Activated CD8-positive, alpha-beta memory T cell treated with anti-CD3 and anti-CD28 coated beads, Interleukin-2, amount 50 U/mL, for 24 hours (primary cell): Measurements from ENCODE around the gene CCSER1.

Source experiments
- DNase-seq: peaks from one replicate; pipeline ENCODE4 v3.0.0-alpha.2; 2020; ENCODE audit errors: extremely low read depth

Gene CCSER1

DNA sequence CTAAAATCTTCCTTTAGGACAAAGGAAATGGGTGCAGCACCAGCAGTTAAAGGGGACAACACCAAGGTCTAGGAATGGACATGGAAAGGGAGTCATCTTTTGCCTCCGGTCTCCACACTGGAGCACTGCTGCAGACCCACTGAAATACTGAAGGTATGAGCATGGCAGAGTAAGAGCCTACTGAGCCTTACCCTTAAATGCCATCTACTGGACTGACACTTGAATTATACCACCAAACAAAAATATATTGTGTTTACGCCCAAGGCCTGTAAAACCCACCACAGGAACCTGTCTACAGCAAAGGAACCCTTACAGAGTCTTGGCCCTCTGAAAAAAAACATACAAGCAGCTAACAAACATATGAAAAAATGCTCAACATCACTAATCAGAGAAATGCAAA is 443.4 kb downstream of the CCSER1 start:
- DNase-seq: no peak

- no peak for DNase-seq
Observed at GRCh38 chr4:90572996-90573395, 445.8 kb downstream of the CCSER1 start.

DNA sequence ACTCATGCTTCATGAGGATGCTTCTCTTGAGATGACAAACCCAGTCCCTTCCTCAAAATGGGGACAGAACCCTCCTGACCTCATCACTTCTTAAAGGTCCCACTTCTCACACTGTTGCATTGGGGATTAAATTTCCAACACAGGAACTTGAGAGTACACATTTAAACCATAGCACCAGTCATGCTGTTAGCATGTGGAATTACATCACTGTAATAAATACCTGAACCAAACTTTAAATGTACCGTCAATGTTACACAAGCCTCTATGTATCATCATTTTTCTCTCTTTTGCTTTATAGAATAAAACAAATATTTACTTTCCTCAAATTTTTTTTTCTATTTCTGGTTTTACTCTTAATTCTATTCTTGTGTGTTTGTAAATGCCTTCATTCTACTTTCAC is 448.2 kb downstream of the CCSER1 start:
- DNase-seq: no peak

DNA sequence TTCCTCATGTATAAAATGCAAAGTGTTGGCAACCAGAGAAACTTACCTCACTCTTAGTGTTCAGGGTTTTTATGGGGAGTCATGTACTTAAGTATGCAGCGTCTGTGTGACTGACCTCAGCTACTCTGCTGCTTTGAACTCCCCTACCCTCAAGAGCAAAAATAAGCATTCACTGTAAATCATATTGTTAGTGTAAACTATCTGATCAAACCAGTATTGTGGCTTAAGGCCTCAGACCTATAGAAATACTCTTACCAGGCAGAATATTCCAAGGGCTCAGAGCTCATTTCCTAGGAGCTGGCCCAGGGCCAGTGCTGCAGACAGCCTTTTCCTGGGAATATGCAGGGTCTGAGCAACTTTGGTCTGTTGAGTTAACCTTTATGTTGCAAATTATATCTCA is 453.1 kb downstream of the CCSER1 start:
- DNase-seq: no peak

DNA sequence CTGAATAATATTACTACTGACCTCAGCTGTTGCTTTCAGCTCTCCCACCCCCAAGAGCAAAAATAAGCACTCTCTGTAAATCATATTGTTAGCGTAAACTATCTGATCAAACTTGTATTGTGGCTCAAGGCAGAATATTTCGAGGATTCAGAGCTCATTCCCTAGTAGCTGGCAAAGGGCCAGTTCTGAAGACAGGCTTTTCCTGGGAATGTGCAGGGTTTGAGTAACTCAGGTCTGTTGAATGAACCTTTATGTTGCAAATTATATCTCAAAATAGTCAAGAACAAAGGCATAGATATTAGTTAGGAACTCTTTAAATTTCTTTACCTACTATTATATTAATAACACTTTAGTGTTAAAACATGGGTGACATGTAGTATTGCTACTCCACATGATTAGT is 454.9 kb downstream of the CCSER1 start:
- no peak for DNase-seq

DNA sequence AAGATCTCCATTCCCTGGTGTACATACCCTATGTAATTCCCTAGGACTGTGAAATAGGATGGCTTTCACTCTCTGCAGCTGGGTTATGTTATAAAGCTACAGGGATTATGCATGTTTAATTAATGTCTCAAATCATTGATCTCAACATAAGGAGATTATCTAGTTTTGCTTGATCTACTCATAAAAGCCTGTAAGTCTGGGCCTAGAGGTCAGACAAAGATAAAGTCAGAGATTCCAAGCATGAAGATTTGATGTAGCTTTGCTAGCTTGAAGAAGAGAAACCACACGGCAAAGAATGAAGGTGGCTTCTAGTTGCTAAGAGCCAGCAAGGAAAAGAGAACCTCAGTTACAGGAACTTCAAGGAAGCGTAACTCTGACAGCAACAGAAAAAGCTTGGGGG is 456.9 kb downstream of the CCSER1 start:
- DNase-seq: no peak

GRCh38 chr4:90585961-90586360 is 458.8 kb downstream of the CCSER1 start:
- DNase-seq: no peak

DNA sequence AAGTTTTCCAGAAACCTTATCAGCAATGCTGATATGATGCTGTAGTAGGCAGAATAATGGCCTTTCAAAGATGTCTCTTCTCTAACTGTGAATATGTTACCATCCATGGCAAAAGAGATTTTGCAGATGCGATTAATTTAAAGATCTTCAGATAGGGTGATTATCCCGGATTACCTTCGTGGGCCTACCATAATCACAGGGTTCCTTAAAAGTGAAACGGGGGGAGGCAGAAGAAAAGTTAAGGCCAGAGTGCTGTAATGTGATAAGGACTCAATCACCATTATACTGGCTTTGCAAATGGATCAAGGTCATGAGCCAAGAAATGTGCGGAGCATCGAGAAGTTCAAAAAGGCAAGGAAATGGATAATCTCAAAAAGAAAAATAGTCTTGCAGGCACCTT is 459.6 kb downstream of the CCSER1 start:
- DNase-seq: no peak

GRCh38 chr4:90597927-90598326 is 470.7 kb downstream of the CCSER1 start:
- no peak for DNase-seq

DNA sequence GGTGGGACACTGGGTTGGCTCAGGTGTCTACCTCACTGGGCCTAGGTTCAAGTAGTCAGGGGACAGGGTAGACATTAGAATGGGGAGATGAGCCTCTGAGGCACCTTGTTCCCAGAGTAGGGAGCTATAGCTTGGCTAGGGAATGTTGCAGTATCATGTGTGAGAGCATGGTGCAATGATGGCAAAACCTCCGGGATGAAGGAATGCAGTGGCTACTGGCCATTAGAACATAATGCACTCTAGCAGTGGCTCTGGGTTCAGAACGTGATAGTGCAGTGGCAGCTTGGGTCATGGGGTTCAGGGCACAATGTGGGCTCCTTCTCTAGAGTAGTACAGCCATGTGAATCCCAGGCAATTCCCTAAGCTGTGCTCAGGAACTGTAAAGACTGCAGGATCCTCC is 471.5 kb downstream of the CCSER1 start:
- no peak for DNase-seq

GRCh38 chr4:90602726-90603125 is 475.5 kb downstream of the CCSER1 start:
- DNase-seq: no peak

GRCh38 chr4:90603540-90603939 is 476.3 kb downstream of the CCSER1 start:
- no peak for DNase-seq

DNA sequence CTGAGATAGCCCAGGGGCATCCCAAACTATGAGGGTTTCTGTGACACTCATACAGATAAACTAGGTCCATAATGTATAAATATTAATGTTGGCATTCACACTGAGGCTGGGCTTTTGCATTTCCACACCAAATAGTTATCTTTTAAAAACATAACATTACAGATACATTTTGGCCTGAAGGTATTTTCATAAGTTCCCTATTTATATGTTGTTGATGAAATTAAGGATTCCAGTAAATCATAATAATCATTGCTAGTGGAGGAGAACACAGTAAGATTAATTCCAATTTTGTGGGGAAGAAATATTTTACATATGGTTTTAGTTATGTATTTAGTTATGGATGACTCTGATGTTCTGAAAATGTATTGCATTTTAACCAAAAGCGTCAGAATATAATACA is 479.6 kb downstream of the CCSER1 start:
- no peak for DNase-seq

GRCh38 chr4:90614371-90614770 is 487.2 kb downstream of the CCSER1 start:
- no peak for DNase-seq

- DNase-seq: no peak
Observed at GRCh38 chr4:90621080-90621479, 493.9 kb downstream of the CCSER1 start.

DNA sequence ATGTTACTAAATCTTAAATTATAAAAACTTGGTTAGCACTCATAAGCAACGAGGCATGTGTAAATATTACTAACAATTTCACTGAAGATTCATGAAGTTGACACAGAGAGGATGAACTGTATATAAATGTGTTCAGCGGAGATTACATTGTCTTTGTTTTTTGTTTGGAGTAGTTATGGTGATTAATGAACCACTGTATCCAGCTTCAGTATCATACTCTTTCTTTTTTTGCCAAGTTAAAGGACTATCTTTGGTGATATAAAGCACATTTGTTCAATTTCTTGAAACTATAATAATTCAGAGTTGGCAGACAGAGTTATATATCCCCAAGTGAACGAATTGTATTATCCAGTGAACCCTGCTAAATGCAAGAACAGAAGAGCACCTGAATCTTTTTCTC is 497.6 kb downstream of the CCSER1 start:
- DNase-seq: no peak

DNA sequence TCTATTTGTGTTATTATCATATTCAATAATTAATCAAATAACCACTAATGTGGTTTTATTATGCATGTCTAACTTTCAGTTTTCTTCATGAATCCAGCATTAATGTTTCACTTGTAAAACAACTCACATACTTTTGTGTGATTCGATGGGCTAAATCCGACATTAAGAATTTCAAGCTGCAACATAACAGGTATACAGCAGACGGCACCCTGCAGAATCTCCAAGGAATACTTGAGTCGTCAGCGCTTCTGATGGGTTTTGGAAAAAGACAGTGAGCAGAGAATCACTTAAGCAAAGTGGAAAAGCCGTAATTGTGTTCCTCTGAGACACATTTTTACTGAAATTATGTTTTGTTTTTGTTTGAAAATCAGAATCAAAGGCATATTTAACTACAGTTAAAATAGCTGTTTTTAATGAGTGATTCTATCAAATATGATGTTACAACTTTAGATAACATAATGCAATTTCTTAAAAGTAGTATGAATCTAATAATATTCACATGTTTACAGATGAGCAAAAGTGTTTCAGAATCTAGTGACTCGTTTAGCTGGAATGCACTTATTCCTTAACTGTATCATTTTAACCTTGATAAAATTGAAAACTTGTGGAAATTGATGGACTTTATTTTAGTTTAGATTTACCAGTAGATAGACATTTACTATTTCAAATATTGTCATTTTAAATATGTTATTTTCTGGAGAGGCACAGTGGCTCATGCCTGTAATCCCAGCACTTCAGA is 514.8 kb downstream of the CCSER1 start:
- DNase-seq: no peak

- no peak for DNase-seq
Observed at GRCh38 chr4:90643156-90643555, 516.0 kb downstream of the CCSER1 start.

- DNase-seq: no peak
Observed at GRCh38 chr4:90648311-90648710, 521.1 kb downstream of the CCSER1 start.

DNA sequence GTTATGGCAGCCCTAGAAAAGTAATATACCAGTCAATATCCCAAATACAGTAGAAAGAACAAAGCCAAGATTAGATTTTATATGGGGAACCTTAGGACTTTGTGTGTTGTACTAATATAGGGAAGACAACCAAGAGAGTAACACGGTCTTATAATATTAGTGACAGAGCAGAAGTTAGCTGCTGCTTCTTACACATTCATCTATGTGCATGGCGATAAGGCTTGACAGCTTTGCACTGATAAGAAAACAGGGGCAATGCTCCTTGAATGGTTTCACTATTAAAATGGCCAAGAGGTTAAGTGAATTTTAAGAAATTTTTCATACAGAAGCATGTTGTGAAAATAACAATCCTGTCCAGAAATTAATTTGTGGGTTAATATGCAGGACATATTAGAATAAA is 521.6 kb downstream of the CCSER1 start:
- DNase-seq: no peak

DNA sequence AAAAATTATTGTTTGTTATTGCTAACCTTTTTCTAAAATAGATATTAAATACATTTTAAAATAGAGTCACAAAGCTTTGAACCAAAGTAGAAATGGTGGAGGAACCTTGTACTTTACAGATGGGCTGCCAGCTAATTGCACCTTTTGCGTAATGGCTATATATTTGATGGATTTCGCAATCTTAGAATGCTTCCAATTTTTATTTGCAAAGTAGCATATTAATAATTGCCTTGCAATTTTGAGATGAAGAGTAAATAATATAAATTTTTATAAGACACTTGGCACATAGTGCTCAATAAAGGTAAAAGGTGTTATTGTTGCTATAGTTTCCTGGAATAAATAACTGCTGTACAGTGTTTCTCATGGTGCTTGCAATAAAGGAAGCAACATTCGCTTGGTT is 533.5 kb downstream of the CCSER1 start:
- DNase-seq: no peak

DNA sequence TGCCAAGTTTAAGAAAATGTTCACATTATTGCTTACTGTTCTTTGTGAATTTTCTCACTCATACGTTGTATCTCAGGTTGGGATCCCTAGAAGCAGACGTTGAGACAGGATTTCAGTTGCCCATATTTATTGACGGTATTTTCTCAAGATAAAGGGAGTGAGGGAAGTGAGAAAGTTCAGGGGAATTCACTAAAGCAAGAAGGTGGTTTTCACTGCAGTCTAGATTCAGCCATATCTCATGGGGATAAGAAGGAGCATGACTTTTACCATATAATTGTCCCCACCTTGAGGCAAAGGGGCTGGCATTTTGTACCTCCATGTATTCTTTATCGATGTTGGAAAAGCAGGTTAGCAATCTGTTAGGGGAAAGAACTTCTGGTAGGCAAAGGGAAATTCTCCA is 543.0 kb downstream of the CCSER1 start:
- DNase-seq: no peak

GRCh38 chr4:90689739-90690138 is 562.5 kb downstream of the CCSER1 start:
- DNase-seq: no peak

GRCh38 chr4:90695411-90695810 is 568.2 kb downstream of the CCSER1 start:
- DNase-seq: no peak
